Right lobe of liver (tissue), 4 donors: ENCODE measurements around the gene MRC2.

Experiments used
- CTCF ChIP-seq, 4 donors: fragments of 200-600 bp in 3 of 4; fragments of 450-650 bp in 1 of 4; IDR thresholded peaks; one replicate each; pipeline versions ENCODE4 v1.5.1 to v1.8.0; 2016 to 2022; ENCODE audit warnings: antibody characterized with exemption in 4 of 4, mild to moderate bottlenecking in 2 of 4
- POLR2A ChIP-seq: fragments of 450-650 bp; IDR thresholded peaks from one replicate; pipeline ENCODE4 v1.6.1; 2017; ENCODE audit warnings: antibody characterized with exemption, mild to moderate bottlenecking
- donor health status: DM: no; HTN: no; CAD: no.
- donor health status: DM: no; HTN: no; CAD: no.
- donor health status: DM: no; HTN: yes; CAD: no.

- TF ChIP-seq POLR2A (no peak), CTCF (IDR thresholded peaks at IDR 0.05) (no peak)
Observed at GRCh38 chr17:62724398-62725146, 97.1 kb downstream of the MRC2 start.
